Measurements from ENCODE around the gene CFAP46.

CFAP46 gene

DNA sequence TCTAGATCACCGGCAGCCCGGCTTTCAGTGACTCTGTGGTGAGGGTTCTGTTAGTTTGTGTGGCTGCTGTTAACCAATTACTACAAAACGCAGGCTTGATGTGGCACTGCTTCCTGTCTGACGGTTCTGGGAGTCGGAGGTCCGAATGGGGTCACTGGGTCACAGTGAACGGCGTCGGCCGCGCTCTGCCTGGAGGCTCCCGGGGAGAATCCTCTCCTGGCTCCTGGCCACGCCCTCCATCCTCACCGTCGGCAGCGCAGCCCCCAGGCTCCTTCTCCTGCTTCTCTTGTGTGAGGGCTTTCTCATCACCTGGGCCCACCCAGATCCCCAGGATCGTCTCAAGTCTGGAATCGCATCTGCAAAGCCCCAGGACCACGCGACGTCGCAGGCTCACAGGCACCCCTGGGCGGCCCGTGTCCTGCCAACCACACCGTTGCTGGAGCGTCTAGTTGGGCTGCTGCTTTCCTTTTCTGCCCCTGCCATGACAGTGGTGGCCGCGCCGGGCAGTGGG, 124.6 kb downstream of the CFAP46 start:
- DNase-seq: no peak

DNA sequence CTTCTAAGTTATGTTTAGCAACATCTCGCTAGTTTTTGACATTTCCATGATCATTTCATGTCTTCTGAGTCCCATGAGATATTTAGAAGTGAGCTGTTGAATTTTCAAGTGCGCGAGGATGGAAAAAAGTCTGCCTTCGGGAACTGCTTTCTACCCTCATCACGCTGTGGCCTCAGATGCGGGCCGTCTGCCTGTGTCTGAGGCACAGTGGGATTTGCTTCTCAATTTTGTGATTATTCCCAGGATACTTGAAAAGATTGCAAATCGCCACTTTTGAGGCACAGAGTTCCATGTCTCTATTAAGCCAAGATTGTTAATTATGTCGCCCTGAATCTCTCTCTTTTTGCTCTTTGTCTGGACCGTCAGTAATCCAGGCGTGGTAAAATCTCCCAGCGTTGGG, 125.7 kb downstream of the CFAP46 start:
- DNase-seq: no peak

GRCh38 chr10:132815168-132815857, 127.1 kb downstream of the CFAP46 start:
- no peak for DNase-seq

GRCh38 chr10:132814469-132814856, 127.9 kb downstream of the CFAP46 start:
- DNase-seq: no peak

GRCh38 chr10:132813560-132814468, 128.6 kb downstream of the CFAP46 start:
- DNase-seq: no peak

- no peak for DNase-seq
Observed at GRCh38 chr10:132813001-132813401, 129.4 kb downstream of the CFAP46 start.

GRCh38 chr10:132812520-132812919, 129.8 kb downstream of the CFAP46 start:
- no peak for DNase-seq

GRCh38 chr10:132811891-132812481, 130.4 kb downstream of the CFAP46 start:
- DNase-seq: no peak

DNA sequence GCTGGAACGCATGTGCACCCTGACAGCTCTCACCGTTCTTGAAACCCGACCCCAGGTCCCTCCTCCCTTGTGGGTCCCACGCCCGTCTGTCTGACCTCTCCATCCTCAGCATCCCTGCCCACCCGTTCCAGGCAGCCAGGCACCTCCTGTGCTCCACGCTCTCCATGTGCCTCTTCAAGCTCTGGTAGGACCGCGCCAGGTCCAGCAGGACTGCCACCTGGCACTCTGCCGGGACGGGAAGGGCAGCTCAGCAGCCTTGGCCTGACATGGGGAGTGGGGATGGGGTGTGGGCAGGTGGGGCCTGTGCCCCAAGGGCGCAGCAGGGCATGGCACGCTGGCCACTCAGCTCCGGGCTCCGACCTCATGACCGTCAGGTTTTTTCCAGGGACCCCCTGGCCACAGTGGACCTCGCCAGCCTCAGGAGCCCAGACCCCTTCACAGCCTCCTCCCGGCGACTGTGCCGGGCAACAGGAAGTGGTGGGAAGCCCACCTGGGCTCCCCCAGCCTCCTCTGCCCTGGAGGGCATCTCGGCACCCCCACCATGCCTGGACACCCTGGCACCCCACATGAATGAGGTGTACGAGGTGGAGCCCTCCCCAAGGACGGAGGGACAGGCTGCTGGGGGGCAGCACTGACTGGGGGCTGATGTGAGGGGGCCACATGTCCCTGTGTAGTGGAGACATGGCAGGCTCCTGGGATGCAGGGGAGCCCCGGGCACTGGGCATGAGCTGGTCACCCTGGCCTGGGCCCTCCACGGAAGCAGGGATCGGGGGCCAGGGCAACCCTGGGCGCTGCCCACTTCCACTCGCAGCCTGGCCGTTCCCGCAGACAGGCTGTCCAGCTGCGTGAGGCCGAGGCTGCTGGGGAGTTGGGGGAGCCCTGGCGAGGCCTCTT, 131.3 kb downstream of the CFAP46 start:
- DNase-seq: no peak

DNA sequence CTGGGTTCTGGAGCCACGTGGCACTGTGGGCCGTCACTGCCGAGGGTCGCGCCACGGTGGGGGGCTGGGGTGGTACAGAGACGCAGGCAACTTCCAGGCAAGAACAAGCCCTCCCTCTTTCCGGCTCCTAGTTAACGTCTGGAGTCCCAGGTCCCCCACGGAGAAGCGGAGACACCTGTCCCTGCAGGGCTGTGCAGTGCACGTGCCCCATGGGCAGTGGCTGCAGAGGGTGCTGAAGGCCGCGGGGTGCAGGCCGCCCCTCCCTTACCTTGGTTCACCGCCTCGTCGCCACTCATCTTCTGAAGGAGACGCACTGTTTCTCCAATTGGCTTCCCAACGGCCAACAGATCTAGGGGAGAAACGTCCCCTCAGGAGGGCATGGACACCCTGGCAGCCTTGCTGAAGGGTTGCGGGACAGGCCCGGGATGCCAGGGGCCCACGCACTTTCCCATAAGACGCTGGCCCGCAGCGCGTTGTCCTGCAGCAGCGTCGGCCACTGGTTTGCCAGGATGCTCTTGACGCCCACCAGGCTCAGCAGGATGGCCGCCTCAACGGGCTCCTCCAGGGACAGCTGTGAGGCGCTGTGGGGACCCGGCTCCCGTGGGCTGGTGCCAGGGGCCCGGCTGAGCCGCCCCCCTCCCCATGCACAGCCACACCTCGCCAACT, 132.1 kb downstream of the CFAP46 start:
- no peak for DNase-seq

DNA sequence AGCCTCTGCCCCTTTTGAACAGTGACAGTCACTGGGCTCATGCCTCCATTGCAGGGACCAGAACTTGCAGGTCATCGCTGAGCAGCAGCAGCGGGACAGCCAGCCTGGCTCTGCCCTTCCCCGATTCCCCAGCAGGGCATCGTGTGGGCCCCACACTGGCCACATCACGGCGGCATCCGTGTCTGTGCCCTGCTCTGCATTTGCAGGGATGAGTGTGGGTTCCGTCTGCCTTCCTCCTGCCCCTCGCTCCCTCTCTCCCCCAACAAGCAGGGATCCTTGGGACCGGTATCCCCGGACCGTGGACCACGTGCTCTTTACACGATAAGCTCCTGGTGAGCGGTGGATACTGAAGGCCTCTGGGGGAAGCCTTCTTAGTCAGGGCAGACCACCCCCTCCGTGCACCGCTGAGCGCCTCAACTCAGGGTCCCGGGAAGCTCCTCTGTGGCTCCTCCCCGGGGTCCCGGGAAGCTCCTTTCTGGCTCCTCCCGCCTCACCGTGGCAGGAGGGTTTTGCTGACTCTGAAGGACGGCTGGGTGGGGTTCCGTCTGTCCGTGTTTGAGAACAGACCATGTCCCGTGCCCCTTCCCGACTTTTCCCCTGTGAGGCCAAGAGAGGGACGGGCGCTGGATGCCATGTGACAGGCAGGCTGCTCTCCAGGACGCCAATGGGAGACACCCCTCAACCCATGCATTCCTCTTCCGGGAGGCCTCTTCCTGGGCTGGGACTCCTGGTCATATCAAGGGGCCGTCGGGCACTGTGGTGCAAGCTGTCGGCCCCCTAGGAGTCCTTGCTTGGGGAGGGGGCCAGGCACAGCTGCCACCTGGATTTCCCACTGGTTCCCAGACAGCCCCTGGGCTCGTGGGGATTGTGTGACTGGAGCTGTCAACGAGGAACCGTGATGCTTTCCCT, 132.9 kb downstream of the CFAP46 start:
- DNase-seq: no peak

DNA sequence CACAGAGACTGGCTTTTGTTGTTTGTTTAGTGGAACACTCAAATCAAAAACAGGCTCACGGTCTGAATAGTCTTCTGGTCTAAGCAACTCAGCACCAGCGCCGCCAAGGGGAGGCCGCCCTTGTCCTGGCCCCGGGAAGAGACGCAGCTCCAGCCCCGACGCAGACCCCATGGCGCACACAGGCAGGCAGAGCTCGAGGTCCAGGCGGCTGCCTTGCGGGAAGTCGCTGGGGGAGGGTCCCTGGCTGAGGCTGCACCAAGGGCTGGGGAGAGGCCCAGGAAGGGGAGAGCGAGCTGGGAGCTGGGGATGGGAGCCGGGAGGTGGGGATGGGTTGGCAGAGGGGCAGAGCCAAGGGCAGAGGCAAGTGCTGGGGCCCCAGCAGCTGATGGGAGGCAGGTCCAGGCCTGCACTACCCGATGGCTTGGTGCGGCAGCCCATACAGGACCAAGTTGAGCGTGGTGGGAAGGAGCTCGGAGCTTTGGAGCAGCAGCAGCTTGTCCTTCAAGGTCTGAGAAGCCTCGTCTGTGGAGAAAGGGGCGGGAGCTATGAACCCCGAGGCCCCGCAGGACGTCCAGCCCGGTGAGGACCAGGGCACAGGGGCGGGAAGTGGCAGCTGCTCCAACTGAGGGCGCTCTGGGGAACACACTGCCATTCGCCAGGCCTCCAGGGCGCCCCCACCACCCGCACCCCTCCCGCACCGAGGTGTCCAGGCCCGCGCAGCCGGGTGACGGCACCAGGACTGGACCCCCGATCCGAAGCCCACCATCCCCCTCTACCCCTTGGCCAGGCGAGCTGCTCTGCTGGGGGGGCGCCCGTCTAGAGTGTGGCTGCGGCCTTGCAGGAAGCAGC, 133.8 kb downstream of the CFAP46 start:
- DNase-seq: no peak

DNA sequence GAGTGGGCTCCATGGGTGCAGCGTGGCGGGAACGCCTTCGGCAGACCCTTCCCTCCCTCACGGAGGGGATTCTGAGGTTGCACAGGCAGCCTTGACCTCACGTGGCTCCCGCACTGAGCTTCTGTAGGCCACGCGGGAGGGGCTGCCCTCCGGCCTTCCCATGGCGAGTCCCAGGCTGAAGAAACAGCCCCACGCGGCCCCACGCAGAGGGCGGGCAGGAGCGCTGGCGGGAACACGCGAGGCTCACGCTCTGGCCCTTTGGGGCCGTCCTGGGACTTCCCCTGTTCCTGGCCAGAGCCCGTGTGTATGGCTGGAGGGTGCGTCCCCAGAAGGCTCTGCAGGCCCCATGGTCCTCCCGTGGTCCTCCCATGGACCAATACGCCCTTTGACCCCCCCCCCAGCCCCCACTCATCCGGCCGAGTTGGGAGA, 134.7 kb downstream of the CFAP46 start:
- DNase-seq: no peak

DNA sequence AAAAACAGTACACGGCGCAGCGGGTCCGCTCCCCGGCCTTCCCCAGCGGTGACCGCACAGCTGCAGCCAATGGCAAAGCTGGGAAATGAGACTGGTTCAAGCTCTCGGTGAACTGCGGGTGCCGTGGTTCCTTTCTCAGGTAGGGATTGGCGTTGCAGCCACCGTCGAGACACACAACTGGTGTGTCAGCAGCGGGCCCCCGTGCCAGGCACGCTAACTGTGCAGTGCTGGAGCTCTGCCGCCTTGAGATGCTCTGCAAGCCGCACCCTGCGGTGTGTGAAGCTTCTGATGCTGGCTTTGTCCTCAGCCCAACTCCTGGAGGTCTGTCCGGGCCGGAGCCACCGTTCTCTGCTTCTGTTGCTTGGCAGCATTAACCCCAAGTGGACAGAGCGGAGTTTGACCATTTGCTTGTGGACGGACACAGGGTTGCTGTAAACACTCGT, 135.8 kb downstream of the CFAP46 start:
- DNase-seq: no peak

GRCh38 chr10:132806110-132806509, 136.3 kb downstream of the CFAP46 start:
- peak; percentile 9 for DNase-seq

- no peak for DNase-seq
Observed at GRCh38 chr10:132805599-132805998, 136.8 kb downstream of the CFAP46 start.

DNA sequence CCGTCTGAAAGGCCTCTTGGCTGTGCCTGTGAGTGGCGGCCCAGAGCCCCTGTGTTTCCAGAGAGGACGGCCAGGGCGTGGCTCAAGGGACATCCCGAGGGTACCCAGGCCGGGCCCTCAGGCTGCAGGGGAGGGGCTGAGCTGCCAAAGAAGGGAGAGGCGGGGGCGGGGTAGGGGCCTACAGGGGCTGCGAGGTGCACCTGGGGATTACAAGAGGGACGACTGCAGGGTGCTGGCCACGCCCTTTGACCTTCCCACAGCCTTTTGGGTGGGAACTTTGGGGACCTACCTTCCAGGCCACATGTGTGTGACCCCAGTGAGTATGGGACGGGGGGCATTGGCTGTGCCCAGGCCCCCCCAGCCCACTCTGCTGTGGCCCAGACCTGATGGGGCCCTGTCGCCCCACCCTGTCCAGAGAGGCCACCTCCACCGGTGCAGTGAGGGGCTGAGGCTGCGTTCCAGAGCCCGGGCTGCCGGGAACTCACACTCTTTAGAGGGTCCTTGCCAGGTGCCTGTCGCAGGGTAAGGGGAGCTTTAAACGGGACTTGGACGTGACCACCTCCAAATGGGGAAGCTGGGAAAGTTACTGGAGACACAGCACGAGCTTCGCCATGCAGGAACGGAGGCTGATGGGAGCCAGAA, 137.5 kb downstream of the CFAP46 start:
- no peak for DNase-seq

GRCh38 chr10:132804287-132804686, 138.1 kb downstream of the CFAP46 start:
- DNase-seq: no peak

Measured in fibroblast of skin of right quadriceps (primary cell).